Right lobe of liver (tissue), 6 donors: ENCODE results near the gene ECE1. TPM values are rescaled to one million over a fixed set of nuclear protein-coding genes. Genes with fewer than 3 reads are reported as not detected.
"Not testable (repeated sequence)": the region's sequence is repeated elsewhere in the genome, so short reads cannot be mapped to it uniquely, and the experiment has no call there.

Experiments used
- ATAC-seq, 4 donors: fragments of 200-7000 bp; cut with Tn5 transposase; one replicate each; pipeline ENCODE4 v1.9.1; 2020; ENCODE audit warnings: mild to moderate bottlenecking in 4 of 4, moderate library complexity in 4 of 4
- DNase-seq, 3 donors: peaks; one replicate each; pipeline ENCODE4 v3.0.0-alpha.2; 2020
- H3K27ac ChIP-seq, 3 donors: fragments of 200-600 bp; one replicate each; pipeline ENCODE4 v1.8.0; 2022
- H3K27me3 ChIP-seq, 2 donors: fragments of 200-600 bp; one replicate each; pipeline ENCODE4 v1.8.0; 2022
- H3K36me3 ChIP-seq, 4 donors: fragments of 200-600 bp; sonication (generic) in 1 of 4; one replicate each; pipeline versions ENCODE4 v1.5.1 to v1.8.0; 2017 to 2022; ENCODE audit warnings: control low read depth in 1 of 4
- H3K4me1 ChIP-seq, 4 donors: fragments of 200-600 bp; sonication (generic) in 1 of 4; one replicate each; pipeline versions ENCODE4 v1.5.1 to v1.8.0; 2017 to 2022; ENCODE audit warnings: control low read depth in 1 of 4
- H3K4me3 ChIP-seq, 3 donors: fragments of 200-600 bp; one replicate each; pipeline ENCODE4 v1.8.0; 2022
- H3K9me3 ChIP-seq, 4 donors: fragments of 200-600 bp; sonication (generic) in 1 of 4; one replicate each; pipeline versions ENCODE4 v1.5.1 to v1.8.0; 2017 to 2022; ENCODE audit warnings: control low read depth in 1 of 4
- CTCF ChIP-seq, 4 donors: fragments of 200-600 bp in 3 of 4; fragments of 450-650 bp in 1 of 4; IDR thresholded peaks; one replicate each; pipeline versions ENCODE4 v1.5.1 to v1.8.0; 2016 to 2022; ENCODE audit warnings: antibody characterized with exemption in 4 of 4, mild to moderate bottlenecking in 2 of 4
- POLR2A ChIP-seq: fragments of 450-650 bp; IDR thresholded peaks from one replicate; pipeline ENCODE4 v1.6.1; 2017; ENCODE audit warnings: antibody characterized with exemption, mild to moderate bottlenecking
- WGBS: methylation state at CpG from one replicate; pipeline ENCODE4 v1.1.6; 2018; ENCODE audit warnings: low coverage, low lambda C conversion rate; ENCODE audit not compliant: insufficient coverage; ENCODE audit errors: missing lambda C conversion rate; 5-methylcytosine and 5-hydroxymethylcytosine counted together
- intact Hi-C, 2 donors: fragments of 100-400 bp; cut with DNase I; formaldehyde crosslinking; loops; one replicate each; pipeline versions ENCODE4 v1.11.2 to v1.14.1; 2022
- total RNA-seq, 6 experiments: library from RNA; depleted of rRNA in 2 of 6; stranded (reverse); fragments of >200 nt in 2 of 6; fragmentation: NEBNext Ultra II Directional in 3 of 6; extraction: Animal tissue kit (Norgen Biotek cat#: 25700) in 3 of 6; gene quantifications; one replicate each; pipeline versions ENCODE4 v1.1.0 to v1.2.4, GENCODE V29; 2016 to 2023
- donor health status: DM: no; HTN: yes; CAD: no.
- donor health status: DM: no; HTN: no; CAD: no.
- donor health status: DM: no; HTN: no; CAD: no.
- donor health status: DM: no; HTN: yes; CAD: no.
- donor health status: DM: no; HTN: yes; CAD: no.

ECE1 gene
- total RNA-seq, 6 experiments from 2014 or later: 39.7 to 61.3 (median 43.8) TPM

GRCh38 chr1:21290546-21290944, 282 bp upstream of the ECE1 start:
- TF ChIP-seq POLR2A: no peak
- TF ChIP-seq CTCF (IDR thresholded peaks at IDR 0.05): no peak
- intact Hi-C loops: no loop called here
- H3K27me3 ChIP-seq: no peaks in the 10 kb centered on the region
- peak in 2 of 4 donors; percentile 5 to 6 for ATAC-seq
- H3K27ac ChIP-seq: peak overlapping the region; percentile 12 to 37 (median 34)
- H3K9me3 ChIP-seq: no peaks in the 10 kb centered on the region
- peak overlapping the region; percentile 40 to 53 (median 51) for H3K4me3 ChIP-seq
- 5% methylated on average over 3 of the region's 9 CpGs for WGBS
- peaks cover 0 to 6% (median 2%) of the 10 kb centered on the region in 4 donors for H3K4me1 ChIP-seq
- no peak for DNase-seq
- no peaks in the 10 kb centered on the region for H3K36me3 ChIP-seq

- H3K36me3 ChIP-seq: no peaks in the 10 kb centered on the region
- DNase-seq (no peak), ATAC-seq (no peak)
- 85% methylated on average over 5 of the region's 8 CpGs for WGBS
- intact Hi-C loops: no loop called here
- H3K27ac ChIP-seq: peak overlapping the region in 1 of 3 donors; percentile 37
- no peak for TF ChIP-seq POLR2A
- no peak for TF ChIP-seq CTCF (IDR thresholded peaks at IDR 0.05)
- peaks cover 0 to 6% (median 2%) of the 10 kb centered on the region in 4 donors for H3K4me1 ChIP-seq
- peak overlapping the region; percentile 40 to 53 (median 51) for H3K4me3 ChIP-seq
- no peaks in the 10 kb centered on the region for H3K27me3 ChIP-seq
- no peaks in the 10 kb centered on the region for H3K9me3 ChIP-seq
Measured at GRCh38 chr1:21289127-21289526, 1.1 kb downstream of the ECE1 start.

GRCh38 chr1:21287905-21288514, 2.3 kb downstream of the ECE1 start:
- no peak for ATAC-seq

GRCh38 chr1:21285386-21285785, 4.9 kb downstream of the ECE1 start:
- H3K4me3 ChIP-seq, H3K27me3 ChIP-seq, ATAC-seq, H3K9me3 ChIP-seq, intact Hi-C loops, H3K36me3 ChIP-seq, DNase-seq, H3K27ac ChIP-seq, H3K4me1 ChIP-seq: not testable (repeated sequence)
- 93% methylated on average over 2 of the region's 6 CpGs for WGBS

More at GRCh38 chr1:21287905-21288514, 2.3 kb downstream of the ECE1 start:
- WGBS: 86% methylated on average over 8 of the region's 8 CpGs
- Histone ChIP-seq H3K27ac (no peak overlapping the region), H3K27me3 (no peaks in the 10 kb centered on the region), H3K36me3 (no peaks in the 10 kb centered on the region), H3K4me3 (no peak overlapping the region), H3K4me1 (peaks cover 0 to 6% (median 2%) of the 10 kb centered on the region in 4 donors), H3K9me3 (no peaks in the 10 kb centered on the region)
- DNase-seq: no peak
- intact Hi-C loops: no loop called here
- TF ChIP-seq CTCF (IDR thresholded peaks at IDR 0.05): no peak
- no peak for TF ChIP-seq POLR2A

- H3K9me3 ChIP-seq: no peaks in the 10 kb centered on the region
- H3K4me3 ChIP-seq: no peak overlapping the region
- H3K27me3 ChIP-seq: no peaks in the 10 kb centered on the region
- 72% methylated on average over 2 of the region's 2 CpGs for WGBS
- ATAC-seq (no peak), DNase-seq (no peak)
- no peak overlapping the region for H3K27ac ChIP-seq
- intact Hi-C loops: no loop called here
- no peak for TF ChIP-seq POLR2A
- no peak for TF ChIP-seq CTCF (IDR thresholded peaks at IDR 0.05)
- no peaks in the 10 kb centered on the region for H3K36me3 ChIP-seq
- H3K4me1 ChIP-seq: peaks cover 0 to 5% (median 0%) of the 10 kb centered on the region in 4 donors
Measured at GRCh38 chr1:21285055-21285372, 5.2 kb downstream of the ECE1 start.
